22Rv1 (cell line): Measurements from ENCODE around the gene EPHB1.

Experiments used
- ZFX ChIP-seq: fragments of 450-650 bp; IDR thresholded peaks from 2 replicates; pipeline ENCODE4 v1.6.1; 2017; ENCODE audit warnings: antibody characterized with exemption, borderline replicate concordance
- TF ChIP-seq, protein P1 (sequence below): fragments of 450-650 bp; IDR thresholded peaks from 2 replicates; pipeline ENCODE4 v1.5.1; 2017; ENCODE audit warnings: mild to moderate bottlenecking

DNA sequence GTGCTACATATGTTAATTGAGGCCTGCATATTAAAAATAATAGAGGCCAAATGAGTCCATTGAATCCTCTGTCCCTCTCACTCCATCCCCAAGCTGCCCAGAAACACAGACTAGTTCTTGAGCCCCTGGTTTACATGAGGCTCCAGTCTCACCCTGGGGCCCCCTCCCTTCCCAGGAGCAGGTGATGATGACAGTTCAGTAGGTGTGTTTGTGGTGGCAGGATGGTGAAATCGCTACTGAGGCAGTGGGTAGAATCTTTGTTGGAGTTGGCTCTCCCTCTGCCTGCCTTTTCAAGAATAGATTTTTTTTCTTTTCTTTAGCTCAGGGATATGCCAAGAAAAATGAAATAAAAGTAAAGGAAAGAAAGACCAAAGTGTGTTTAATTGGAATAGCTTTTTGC, 288.7 kb downstream of the EPHB1 start:
- TF ChIP-seq, protein P1, sequence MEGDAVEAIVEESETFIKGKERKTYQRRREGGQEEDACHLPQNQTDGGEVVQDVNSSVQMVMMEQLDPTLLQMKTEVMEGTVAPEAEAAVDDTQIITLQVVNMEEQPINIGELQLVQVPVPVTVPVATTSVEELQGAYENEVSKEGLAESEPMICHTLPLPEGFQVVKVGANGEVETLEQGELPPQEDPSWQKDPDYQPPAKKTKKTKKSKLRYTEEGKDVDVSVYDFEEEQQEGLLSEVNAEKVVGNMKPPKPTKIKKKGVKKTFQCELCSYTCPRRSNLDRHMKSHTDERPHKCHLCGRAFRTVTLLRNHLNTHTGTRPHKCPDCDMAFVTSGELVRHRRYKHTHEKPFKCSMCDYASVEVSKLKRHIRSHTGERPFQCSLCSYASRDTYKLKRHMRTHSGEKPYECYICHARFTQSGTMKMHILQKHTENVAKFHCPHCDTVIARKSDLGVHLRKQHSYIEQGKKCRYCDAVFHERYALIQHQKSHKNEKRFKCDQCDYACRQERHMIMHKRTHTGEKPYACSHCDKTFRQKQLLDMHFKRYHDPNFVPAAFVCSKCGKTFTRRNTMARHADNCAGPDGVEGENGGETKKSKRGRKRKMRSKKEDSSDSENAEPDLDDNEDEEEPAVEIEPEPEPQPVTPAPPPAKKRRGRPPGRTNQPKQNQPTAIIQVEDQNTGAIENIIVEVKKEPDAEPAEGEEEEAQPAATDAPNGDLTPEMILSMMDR = no peak
- no peak for TF ChIP-seq ZFX
